GM12801 (cell line): ENCODE results near the gene SHTN1.

ENCODE experiments used
- CTCF ChIP-seq: IDR thresholded peaks from one replicate; pipeline ENCODE4 v1.5.1; 2011; ENCODE audit warnings: control low read depth; ENCODE audit not compliant: insufficient read length; ENCODE audit errors: extremely low read depth

The SHTN1 gene

GRCh38 chr10:116972131-116972530, 32.9 kb downstream of the SHTN1 start:
- no peak for TF ChIP-seq CTCF

GRCh38 chr10:116970050-116970449, 34.9 kb downstream of the SHTN1 start:
- TF ChIP-seq CTCF = no peak

GRCh38 chr10:116968331-116968730, 36.7 kb downstream of the SHTN1 start:
- no peak for TF ChIP-seq CTCF

GRCh38 chr10:116961406-116962251, 43.4 kb downstream of the SHTN1 start:
- no peak for TF ChIP-seq CTCF

GRCh38 chr10:116960066-116960776, 44.8 kb downstream of the SHTN1 start:
- TF ChIP-seq CTCF = no peak

GRCh38 chr10:116952729-116953128, 52.3 kb downstream of the SHTN1 start:
- no peak for TF ChIP-seq CTCF

- no peak for TF ChIP-seq CTCF
Measured at GRCh38 chr10:116948530-116948870, 56.5 kb downstream of the SHTN1 start.
